Gastrocnemius medialis (tissue), 4 donors: ENCODE results near the gene FAM83F. TPM values are rescaled to one million over a fixed set of nuclear protein-coding genes. Genes with fewer than 3 reads are reported as not detected.

ENCODE experiments used
- ATAC-seq, 2 donors: fragments of 150-250 bp; one replicate each; pipeline ENCODE4 v1.9.1; 2016
- DNase-seq, 2 donors: peaks; one replicate each; pipeline ENCODE4 v3.0.0-alpha.2; 2019
- H3K27ac ChIP-seq, 4 donors: fragments of 200-600 bp; sonication (generic); 1 replicate in 1 of 4; 2 replicates in 3 of 4; pipeline ENCODE4 v1.5.1; 2016 to 2018; ENCODE audit warnings: mild to moderate bottlenecking in 2 of 4, moderate library complexity in 1 of 4
- H3K27me3 ChIP-seq, 3 donors: fragments of 200-600 bp; sonication (generic) in 2 of 3; 1 replicate in 1 of 3; 2 replicates in 2 of 3; pipeline versions ENCODE4 v1.5.1 to v1.6.0; 2016 to 2019; ENCODE audit warnings: mild to moderate bottlenecking in 1 of 3, moderate library complexity in 1 of 3
- H3K36me3 ChIP-seq, 2 donors: fragments of 200-600 bp; sonication (generic) in 1 of 2; one replicate each; pipeline ENCODE4 v1.5.1; 2017 to 2018
- H3K4me1 ChIP-seq, 2 donors: fragments of 200-600 bp; sonication (generic) in 1 of 2; one replicate each; pipeline ENCODE4 v1.5.1; 2016 to 2017; ENCODE audit warnings: mild to moderate bottlenecking in 2 of 2
- H3K4me3 ChIP-seq, 4 donors: fragments of 200-600 bp; sonication (generic) in 3 of 4; 1 replicate in 1 of 4; 2 replicates in 3 of 4; pipeline ENCODE4 v1.5.1; 2016 to 2019; ENCODE audit warnings: mild to moderate bottlenecking in 2 of 4
- H3K9me3 ChIP-seq, 3 donors: fragments of 200-600 bp; sonication (generic) in 2 of 3; 1 replicate in 1 of 3; 2 replicates in 2 of 3; pipeline ENCODE4 v1.5.1; 2016 to 2019
- POLR2A ChIP-seq, 2 donors: fragments of 450-650 bp; IDR thresholded peaks; one replicate each; pipeline ENCODE4 v1.6.1; 2017; ENCODE audit warnings: antibody characterized with exemption in 2 of 2, mild to moderate bottlenecking in 2 of 2, moderate library complexity in 2 of 2
- in situ Hi-C, 4 donors: fragments of 200-750 bp; cut with MboI; loops; one replicate each; pipeline versions ENCODE4 v1.15.0 to v1.8.0; 2017; ENCODE audit warnings: low sequenced_read_pairs in 4 of 4
- intact Hi-C: fragments of 100-400 bp; cut with DNase I; formaldehyde crosslinking; loops from one replicate; pipeline ENCODE4 v1.15.1; 2023; ENCODE audit warnings: low total_unique reads
- total RNA-seq, 4 donors: library from RNA; depleted of rRNA; stranded (reverse); fragments of >200 nt; gene quantifications; one replicate each; pipeline versions ENCODE4 v1.1.0 to v1.2.3, GENCODE V29; 2016
- TF ChIP-seq, protein P1 (sequence below), 5 experiments: fragments of 450-650 bp in 3 of 5; fragments of 200-600 bp in 2 of 5; sonication (generic) in 2 of 5; IDR thresholded peaks in 4 of 5; conservative IDR thresholded peaks in 1 of 5; 1 replicate in 4 of 5; 2 replicates in 1 of 5; pipeline ENCODE4 v1.5.1; 2016 to 2019; ENCODE audit warnings: antibody characterized with exemption in 5 of 5, mild to moderate bottlenecking in 3 of 5, moderate library complexity in 3 of 5

The FAM83F gene
- total RNA-seq, 4 donors from 2014 or later, result 0.02 to 0.15 (median 0.07) TPM; not detected in 1

DNA sequence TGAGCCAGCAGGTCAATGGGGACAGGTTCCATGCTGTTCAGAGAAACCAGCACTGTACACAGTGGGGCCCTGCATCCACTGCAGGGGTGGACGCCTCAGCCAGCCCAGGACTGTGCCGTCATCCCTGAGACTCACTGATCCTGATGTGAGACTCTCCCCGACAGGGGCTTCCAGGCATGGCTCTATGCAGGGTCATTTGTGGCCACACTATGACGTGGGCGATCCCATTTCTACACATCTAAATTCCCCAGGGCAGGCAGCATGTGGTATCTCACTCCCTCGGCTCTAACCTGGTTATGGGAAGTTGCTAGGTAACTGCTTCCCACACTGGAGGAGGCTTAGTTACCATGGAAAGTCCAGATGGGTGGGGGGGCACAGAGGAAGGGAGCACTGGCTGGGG is 14.2 kb upstream of the FAM83F start:
- DNase-seq (no peak), ATAC-seq (no peak)
- H3K27ac ChIP-seq, result no peak overlapping the region
- peaks cover 0 to 28% (median 6%) of the 10 kb centered on the region in 3 donors for H3K27me3 ChIP-seq
- no peaks in the 10 kb centered on the region for H3K36me3 ChIP-seq
- in situ Hi-C loops, result no loop called here
- TF ChIP-seq, protein P1, sequence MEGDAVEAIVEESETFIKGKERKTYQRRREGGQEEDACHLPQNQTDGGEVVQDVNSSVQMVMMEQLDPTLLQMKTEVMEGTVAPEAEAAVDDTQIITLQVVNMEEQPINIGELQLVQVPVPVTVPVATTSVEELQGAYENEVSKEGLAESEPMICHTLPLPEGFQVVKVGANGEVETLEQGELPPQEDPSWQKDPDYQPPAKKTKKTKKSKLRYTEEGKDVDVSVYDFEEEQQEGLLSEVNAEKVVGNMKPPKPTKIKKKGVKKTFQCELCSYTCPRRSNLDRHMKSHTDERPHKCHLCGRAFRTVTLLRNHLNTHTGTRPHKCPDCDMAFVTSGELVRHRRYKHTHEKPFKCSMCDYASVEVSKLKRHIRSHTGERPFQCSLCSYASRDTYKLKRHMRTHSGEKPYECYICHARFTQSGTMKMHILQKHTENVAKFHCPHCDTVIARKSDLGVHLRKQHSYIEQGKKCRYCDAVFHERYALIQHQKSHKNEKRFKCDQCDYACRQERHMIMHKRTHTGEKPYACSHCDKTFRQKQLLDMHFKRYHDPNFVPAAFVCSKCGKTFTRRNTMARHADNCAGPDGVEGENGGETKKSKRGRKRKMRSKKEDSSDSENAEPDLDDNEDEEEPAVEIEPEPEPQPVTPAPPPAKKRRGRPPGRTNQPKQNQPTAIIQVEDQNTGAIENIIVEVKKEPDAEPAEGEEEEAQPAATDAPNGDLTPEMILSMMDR (IDR thresholded peaks at IDR 0.05 in 4 of 5, conservative IDR thresholded peaks at IDR 0.05 in 1 of 5), result no peak
- TF ChIP-seq POLR2A (IDR thresholded peaks at IDR 0.05), result no peak
- intact Hi-C loops, result no loop called here
- H3K4me3 ChIP-seq, result no peak overlapping the region
- H3K4me1 ChIP-seq, result no peaks in the 10 kb centered on the region
- H3K9me3 ChIP-seq, result no peaks in the 10 kb centered on the region

DNA sequence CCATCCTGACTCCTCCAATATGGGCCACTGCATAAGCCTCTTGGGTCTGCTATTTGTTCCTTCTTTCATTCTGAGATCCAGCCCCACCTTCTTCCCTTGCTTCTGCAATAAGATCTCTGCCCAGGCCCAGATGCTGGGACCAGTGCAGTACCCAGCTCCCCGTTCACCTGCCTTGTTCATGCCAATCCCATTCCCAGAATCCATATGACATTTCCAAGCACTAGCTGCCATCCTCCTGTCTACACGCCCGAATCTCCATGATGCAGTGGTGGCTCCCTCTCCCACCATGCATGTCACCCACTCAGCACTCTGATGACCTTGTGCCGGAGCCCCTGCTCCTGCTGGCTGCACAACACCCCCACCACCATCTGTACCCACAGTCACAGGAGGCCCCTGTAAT is 11.4 kb upstream of the FAM83F start:
- DNase-seq, result no peak
- in situ Hi-C loops (no loop called here), intact Hi-C loops (no loop called here)
- Histone ChIP-seq H3K9me3 (no peaks in the 10 kb centered on the region), H3K4me3 (no peak overlapping the region), H3K36me3 (no peaks in the 10 kb centered on the region), H3K4me1 (no peaks in the 10 kb centered on the region), H3K27me3 (peaks cover 0 to 11% (median 0%) of the 10 kb centered on the region in 3 donors), H3K27ac (no peak overlapping the region)
- no peak for ATAC-seq
- TF ChIP-seq, protein P1 (IDR thresholded peaks at IDR 0.05 in 4 of 5, conservative IDR thresholded peaks at IDR 0.05 in 1 of 5), result no peak
- no peak for TF ChIP-seq POLR2A (IDR thresholded peaks at IDR 0.05)

DNA sequence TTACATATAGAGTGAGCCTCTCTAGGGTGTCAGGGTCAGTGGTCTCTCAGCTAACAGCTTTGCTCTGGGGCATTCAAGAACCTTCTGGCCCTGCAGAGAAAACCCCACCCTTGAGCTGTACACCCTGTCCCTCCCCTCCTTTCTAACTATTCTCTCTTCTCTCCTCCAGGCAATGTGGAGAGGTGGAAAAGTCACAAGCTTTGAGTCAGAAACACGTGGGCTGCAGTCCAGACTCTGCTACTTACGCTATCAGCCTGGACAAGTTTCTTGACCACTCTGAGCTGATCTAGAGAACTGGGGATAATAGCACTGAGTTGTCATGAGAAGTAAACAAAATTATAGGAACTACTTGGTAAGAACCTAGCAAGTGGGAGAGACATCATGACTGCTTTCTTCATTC is 10.7 kb upstream of the FAM83F start:
- no peaks in the 10 kb centered on the region for H3K4me1 ChIP-seq
- ATAC-seq, result no peak
- no peaks in the 10 kb centered on the region for H3K9me3 ChIP-seq
- intact Hi-C loops (no loop called here), in situ Hi-C loops (no loop called here)
- H3K27ac ChIP-seq, result no peak overlapping the region
- H3K27me3 ChIP-seq, result peaks cover 0 to 7% (median 0%) of the 10 kb centered on the region in 3 donors
- no peaks in the 10 kb centered on the region for H3K36me3 ChIP-seq
- no peak overlapping the region for H3K4me3 ChIP-seq
- no peak for DNase-seq
- TF ChIP-seq, protein P1 (IDR thresholded peaks at IDR 0.05 in 4 of 5, conservative IDR thresholded peaks at IDR 0.05 in 1 of 5), result no peak
- TF ChIP-seq POLR2A (IDR thresholded peaks at IDR 0.05), result no peak

DNA sequence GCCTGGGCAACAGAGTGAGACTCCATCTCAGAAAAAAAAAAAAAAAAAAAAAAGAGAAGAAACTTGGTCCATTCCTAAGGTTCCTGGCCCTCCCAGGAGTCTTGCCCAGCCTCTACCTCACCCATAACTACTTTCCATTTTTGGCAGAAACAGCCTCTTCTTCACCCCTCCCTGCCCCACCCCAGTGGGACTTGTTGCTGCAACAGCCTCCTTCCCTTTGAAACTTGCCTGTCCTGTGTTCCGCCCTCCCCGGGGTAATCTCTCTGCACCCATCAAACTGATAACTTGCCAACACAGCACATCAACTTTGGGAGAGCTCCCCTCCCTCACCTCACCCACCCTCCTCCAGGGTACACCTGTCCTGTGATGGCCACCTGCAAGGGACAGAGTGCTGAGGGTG is 10.0 kb upstream of the FAM83F start:
- TF ChIP-seq, protein P1 (IDR thresholded peaks at IDR 0.05 in 4 of 5, conservative IDR thresholded peaks at IDR 0.05 in 1 of 5), result no peak
- no peak for TF ChIP-seq POLR2A (IDR thresholded peaks at IDR 0.05)
- no peaks in the 10 kb centered on the region for H3K9me3 ChIP-seq
- H3K36me3 ChIP-seq, result no peaks in the 10 kb centered on the region
- H3K27ac ChIP-seq, result no peak overlapping the region
- intact Hi-C loops, result no loop called here
- in situ Hi-C loops, result no loop called here
- DNase-seq (no peak), ATAC-seq (no peak)
- no peak overlapping the region for H3K4me3 ChIP-seq
- H3K27me3 ChIP-seq, result peaks cover 0 to 5% (median 0%) of the 10 kb centered on the region in 3 donors
- H3K4me1 ChIP-seq, result no peaks in the 10 kb centered on the region

DNA sequence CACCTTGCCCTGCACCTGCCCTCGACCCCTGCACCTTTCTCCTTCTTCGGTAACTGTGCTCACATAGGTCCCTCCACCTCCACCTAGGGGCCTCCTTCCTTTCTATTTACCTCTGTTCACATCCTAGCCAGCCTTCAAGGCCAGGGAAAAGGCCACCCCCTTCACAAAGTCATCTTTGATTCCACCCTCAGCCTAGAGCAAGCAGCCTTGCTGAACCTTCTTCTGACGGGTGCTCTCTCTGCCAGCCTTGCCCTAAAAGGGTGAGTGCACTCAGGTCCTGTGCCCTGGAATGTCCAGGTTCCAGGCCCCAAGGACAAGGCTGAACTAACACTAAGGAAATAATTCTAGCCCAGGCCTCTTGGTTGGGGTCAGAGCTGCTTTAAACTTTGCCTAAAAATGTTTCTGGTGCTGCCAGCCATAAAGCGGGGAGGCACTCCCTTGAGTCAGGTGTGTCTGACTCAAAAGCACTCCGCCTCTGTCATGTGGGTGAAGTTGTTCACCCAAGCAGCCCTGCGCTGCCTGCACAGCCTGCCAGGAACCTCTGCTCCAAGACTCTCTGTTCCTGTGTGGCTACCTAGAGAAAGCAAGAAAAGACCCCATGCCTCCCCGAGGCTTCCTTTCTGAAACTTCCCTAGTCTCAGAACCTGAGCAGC is 9.2 kb upstream of the FAM83F start:
- in situ Hi-C loops, result no loop called here
- Histone ChIP-seq H3K27me3 (peaks cover 0 to 5% (median 0%) of the 10 kb centered on the region in 3 donors), H3K36me3 (no peaks in the 10 kb centered on the region), H3K9me3 (no peaks in the 10 kb centered on the region), H3K4me1 (no peaks in the 10 kb centered on the region), H3K4me3 (no peak overlapping the region), H3K27ac (no peak overlapping the region)
- DNase-seq (no peak), ATAC-seq (no peak)
- TF ChIP-seq, protein P1 (IDR thresholded peaks at IDR 0.05 in 4 of 5, conservative IDR thresholded peaks at IDR 0.05 in 1 of 5), result no peak
- no peak for TF ChIP-seq POLR2A (IDR thresholded peaks at IDR 0.05)
- intact Hi-C loops, result no loop called here
